HG03558 (cell line): ENCODE measurements around the gene APH1B.
"Not testable (repeated sequence)": the region's sequence is repeated elsewhere in the genome, so short reads cannot be mapped to it uniquely, and the experiment has no call there.

Experiments
- ATAC-seq: cut with Tn5 transposase; IDR thresholded peaks from one replicate; pipeline ENCODE4 v1.9.1; 2021; ENCODE audit warnings: moderate number of reproducible peaks; ENCODE audit not compliant: unreplicated experiment; ENCODE audit errors: extremely low read depth

APH1B gene

DNA sequence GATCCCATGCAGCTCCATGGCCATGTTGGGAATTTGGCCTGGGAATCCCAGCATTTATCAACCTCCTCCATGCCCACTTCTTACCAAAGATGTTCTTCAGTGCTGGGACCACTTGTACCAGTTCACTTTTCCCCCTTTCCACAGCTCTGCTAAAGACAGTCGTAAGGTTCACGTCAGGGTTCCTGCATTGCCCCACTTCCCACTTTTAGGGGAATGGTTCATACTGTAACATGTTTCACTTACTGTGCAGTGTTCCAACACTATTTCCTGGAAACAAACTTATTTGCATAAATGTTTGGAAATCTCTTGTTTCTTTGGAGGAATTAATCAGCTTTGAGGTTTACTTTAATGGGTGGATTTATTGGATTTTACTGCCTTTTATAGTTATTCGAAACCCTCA is 17.0 kb downstream of the APH1B start:
- no peak for ATAC-seq

DNA sequence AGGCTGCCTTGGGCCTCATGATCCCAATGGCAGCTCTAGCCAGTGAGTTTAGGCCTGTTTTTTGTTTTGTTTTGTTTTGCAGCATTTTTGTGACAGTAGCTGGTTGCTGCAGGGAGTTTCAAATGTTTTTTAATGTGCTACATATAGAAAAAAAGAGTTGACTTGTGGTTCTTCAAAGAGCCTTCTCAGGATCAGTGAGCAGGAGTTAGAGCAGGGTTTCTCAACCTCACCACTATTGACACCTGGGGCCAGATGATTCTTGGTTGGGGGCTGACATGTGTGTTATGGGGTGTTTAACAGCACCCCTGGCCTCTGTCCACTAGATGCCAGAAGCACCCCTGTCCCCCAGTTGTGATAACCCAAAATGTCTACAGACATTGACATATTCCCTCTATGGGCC is 17.9 kb downstream of the APH1B start:
- ATAC-seq = no peak

- ATAC-seq = no peak
Measured at GRCh38 chr15:63296195-63296594, 18.8 kb downstream of the APH1B start.

DNA sequence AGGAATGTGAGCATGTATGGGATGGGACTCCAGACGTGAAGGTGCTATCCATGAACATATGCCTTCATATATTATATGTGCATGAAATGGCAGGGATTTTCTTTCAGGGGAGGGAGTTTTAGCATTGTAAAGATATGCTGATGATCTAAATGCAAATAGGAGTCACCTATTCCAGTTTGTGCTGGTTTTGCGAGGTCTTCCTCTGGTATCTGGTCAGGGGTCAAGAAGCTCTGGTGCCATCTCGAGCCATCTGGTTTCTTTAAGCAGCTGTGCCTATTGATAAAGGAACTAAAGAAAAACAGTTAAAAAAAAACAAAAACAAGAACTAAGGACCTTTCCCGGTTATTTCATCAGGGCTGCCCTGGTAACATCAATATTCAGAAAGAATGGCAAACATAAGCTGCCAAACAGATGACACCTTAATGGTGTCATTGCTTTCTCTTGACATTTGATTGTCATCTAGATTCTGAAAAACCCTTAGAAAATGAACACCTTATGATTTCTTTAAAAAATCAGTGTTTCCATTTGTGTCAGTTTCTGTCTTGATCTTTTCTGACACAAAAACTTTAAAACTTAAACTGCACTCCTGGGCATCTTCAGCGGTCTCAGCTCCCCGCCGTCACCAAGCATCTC is 22.7 kb downstream of the APH1B start:
- no peak for ATAC-seq

DNA sequence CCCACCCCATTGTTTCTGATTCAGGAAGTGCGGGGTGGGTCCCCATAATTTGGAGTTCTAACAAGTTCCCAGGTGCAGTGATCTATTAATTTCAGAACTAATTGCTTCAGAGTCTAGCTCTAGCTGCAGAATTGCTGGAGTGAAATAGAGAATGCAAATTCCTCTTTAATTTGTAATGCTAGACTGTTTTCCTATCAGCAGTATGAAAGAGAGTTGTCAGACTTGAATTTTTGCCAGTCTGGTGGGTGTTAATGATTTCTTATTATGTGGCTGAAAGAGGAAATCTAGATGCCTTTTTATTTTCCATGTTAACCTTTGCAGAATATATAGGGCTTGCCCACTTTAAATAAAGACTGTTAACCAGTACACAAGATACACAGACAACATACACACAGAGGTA is 23.7 kb downstream of the APH1B start:
- no peak for ATAC-seq

- no peak for ATAC-seq
Measured at GRCh38 chr15:63305260-63305659, 27.9 kb downstream of the APH1B start.

DNA sequence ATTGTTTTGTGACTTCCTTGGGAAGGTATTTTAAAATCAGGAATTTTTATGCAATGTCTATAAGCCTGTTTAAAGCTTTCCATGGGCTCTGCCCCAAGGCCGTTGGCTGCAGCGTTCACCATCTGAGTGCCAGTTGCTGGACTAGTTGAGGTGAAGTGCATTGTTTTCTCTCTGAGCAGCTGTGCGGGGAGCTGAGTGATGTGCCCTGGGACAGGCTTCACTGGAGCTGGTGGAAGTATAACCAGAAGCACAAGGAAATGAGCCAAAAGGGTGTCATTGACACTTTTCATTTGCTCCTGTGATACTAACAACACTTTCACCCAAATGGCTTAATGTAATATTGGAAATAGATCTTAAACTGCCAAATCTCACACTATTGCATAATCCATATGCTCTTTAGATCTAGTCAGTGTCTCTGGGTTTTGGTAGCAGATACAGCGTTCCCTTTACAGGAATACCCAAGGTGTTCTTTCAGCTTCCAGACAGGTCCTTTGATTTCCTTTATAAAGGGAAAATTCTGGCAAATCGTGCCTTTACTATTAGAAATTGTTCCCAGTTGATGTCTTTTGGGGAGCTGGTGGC is 29.2 kb downstream of the APH1B start:
- ATAC-seq = no peak

DNA sequence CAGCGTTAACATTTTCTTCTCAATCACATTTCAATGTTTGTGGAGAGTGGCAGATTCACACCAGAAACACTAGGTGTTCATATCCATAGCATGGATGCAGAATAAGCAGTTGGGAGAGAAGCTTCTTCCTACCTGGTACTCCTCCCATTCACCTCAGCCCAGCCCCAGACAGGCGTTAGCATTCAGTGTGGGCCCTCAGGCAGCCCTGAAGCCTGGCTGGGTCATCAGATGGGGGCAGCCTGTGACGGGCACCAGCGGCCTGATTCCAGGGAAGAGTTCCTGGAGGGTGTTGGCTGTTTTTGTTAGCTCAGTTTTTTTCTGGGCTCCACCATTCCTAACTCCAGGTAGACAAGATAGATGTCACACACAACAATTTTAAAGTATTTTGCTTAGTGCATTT is 31.1 kb downstream of the APH1B start:
- ATAC-seq = no peak

- no peak for ATAC-seq
Measured at GRCh38 chr15:63308947-63309346, 31.5 kb downstream of the APH1B start.

DNA sequence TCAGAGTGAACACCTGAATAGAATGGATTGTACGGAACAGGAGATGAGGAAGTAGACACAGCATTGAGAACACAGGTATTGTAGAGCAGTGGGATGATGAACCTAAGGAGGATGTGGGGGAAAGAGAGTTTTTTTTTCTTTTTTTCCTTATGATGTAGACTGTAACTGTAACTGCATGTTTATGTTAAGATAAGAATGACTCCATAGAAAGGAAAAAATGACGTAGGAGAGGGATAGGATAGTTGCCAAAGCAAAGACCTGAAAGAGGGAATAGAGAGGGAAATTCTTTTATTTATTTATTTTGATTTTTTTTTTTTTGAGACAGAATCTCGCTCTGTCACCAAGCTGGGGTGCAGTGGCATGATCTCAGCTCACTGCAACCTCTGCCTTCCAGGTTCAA is 33.2 kb downstream of the APH1B start:
- ATAC-seq = no peak

GRCh38 chr15:63312286-63312685 is 34.9 kb downstream of the APH1B start:
- no peak for ATAC-seq

DNA sequence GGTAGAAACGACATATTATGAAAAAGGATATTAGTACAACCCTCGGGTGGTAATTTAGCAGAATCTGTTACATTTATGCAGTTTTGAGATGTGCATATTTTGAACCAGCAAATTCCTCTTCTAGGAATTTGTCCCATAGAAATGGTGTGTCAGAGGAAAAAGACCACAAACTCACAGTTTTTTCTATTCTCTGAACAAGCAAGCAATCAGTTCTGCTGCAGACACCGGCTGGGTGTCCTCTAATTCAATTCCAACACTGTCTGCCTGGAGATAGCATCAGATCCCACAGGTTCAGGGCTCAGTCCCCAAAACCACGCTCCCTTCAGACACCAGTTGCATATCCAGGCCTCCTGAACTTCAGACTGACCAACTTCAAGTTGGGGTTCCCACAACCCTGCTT is 36.4 kb downstream of the APH1B start:
- no peak for ATAC-seq

DNA sequence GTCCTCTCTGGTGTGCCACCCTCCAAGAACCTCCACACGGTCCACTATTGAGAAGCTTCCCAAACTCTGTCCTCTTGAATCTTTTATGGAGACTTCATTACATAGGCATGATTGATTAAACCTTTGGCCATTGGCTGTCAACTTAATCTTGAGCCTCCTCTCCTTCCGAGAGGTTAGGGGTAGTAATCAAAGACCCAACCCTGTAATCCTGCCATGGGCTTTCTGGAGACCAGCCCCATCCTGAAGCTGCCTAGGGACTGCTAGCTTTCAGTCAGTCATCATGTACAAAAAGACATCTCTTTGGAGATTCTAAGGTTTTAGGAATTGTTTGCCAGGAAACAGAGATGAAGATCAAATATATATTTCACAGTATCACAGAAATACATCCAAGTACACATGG is 37.0 kb downstream of the APH1B start:
- ATAC-seq = no peak

DNA sequence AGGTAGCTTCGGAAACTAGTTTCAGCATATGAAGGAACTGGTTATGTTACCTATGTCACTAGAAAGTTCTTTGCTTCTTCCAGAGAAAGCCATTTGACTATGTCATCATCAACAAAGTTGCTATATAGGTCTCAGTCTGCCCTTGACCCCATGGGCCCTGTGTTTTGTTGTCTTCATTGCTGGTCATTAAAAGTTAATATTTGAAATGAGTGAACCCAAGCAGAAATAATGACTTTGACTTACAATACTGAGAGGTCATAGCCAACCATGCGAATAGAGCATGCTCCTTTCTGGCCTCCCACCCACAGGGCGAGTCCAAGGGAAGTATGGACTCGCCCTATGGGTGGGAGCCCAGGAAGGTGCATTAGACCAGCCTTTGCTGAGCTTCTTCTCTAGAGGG is 40.9 kb downstream of the APH1B start:
- no peak for ATAC-seq

DNA sequence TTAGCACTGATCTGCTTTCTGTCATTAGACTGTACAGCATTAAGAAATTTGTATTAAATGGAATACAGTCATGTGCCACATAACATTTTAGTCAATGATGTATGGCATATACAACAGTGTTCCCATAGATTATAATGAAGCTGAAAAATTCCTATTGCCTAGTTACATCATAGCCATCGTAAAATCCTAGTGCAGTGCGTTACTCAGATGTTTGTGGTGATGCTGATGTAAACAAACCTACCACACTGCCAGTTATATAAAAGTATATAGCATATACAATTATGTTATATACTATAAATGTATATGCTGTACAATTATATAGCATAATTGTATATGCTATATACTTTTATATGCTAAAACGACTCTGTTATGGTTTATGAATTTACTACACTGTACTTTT is 41.7 kb downstream of the APH1B start:
- ATAC-seq = no peak

DNA sequence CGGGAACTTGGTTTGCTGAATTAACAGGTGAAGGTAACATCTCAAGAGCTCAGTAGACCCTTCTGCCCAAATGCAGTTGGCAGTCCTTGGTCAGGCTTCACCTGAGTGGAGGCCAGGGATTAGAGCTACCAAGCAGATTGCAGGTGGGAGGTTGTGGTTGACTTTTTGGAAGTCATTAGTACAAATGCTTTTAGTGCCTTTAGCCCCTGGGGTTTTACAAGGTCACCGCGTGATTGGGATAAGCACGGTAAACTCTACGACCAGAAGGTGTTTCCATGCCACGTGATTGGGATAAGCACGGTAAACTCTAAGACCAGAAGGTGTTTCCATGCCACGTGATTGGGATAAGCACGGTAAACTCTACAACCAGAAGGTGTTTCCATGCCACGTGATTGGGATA is 43.0 kb downstream of the APH1B start:
- ATAC-seq = not testable (repeated sequence)

DNA sequence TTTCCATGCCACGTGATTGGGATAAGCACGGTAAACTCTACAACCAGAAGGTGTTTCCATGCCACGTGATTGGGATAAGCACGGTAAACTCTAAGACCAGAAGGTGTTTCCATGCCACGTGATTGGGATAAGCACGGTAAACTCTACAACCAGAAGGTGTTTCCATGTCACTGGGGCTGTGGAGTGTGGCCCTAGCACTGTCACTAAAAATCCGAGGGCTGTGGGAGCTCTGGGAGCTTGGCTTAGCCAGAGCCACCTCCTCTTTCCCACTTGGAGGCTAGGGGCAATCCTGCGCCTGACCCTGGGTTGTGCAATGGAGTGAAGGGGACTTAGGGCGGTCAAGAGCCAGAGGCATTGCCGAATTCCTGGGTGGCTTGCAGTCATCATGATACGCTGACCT is 43.6 kb downstream of the APH1B start:
- not testable (repeated sequence) for ATAC-seq

DNA sequence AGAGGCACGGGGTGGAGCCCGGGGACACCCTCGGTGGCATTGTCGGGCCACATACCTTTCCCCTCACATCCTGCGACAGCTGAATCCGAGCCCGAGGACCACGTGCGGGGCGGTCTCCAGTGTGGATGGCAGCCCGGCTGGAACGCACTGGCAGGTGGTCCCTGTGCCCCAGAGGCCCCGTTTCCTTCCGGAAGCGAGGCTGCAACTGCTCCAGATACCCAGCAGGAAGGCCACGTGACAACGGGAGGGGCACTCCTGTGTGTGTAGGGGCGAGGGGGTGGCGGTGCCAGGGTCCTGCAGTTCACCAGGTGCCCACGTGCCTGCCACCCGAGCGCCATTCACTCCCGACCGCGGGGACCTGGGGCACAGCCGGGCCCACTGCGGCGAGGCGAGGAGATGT is 44.1 kb downstream of the APH1B start:
- ATAC-seq = no peak

DNA sequence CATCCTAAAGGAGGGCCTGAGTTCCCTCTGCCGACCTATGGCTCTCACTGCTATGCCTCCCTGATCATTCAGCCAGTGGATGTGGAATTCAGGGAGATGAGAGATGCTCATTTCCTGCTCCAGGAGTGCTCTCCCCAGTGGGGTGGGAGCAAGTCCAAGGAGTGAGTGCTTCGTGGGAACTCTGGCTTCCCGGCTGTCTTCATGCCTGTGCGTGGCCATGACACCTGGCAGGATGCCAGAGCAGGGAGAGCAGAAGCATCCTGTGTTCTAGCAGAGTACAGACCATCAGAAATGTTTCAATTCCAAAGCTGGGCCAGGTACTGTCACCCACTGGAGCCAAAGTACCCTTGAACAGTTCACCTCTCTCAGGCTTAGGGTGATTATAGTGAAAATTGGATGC is 45.1 kb downstream of the APH1B start:
- no peak for ATAC-seq

- ATAC-seq = no peak
Measured at GRCh38 chr15:63323798-63324563, 46.6 kb downstream of the APH1B start.

GRCh38 chr15:63324770-63325169 is 47.4 kb downstream of the APH1B start:
- no peak for ATAC-seq
